GM12878 (cell line): ENCODE measurements around the gene PAPPA. TPM values are rescaled to one million over a fixed set of nuclear protein-coding genes. Genes with fewer than 3 reads are reported as not detected.
A peak's percentile ranks its signal among the peaks of the same experiment; 100 is the strongest.

Experiments used
- BHLHE40 ChIP-seq, 2 experiments: fragments of 450-650 bp in 1 of 2; IDR thresholded peaks; 2 replicates each; pipeline ENCODE4 v1.6.1; 2011 to 2017; ENCODE audit warnings: low read depth in 2 of 2, borderline replicate concordance in 1 of 2, improper control_type of control experiment in 1 of 2, low read length in 1 of 2, mild to moderate bottlenecking in 1 of 2
- CEBPB ChIP-seq, 2 experiments: fragments of 150-350 bp in 1 of 2; IDR thresholded peaks; 2 replicates each; pipeline ENCODE4 v1.6.1; 2012 to 2014; ENCODE audit warnings: low read depth in 2 of 2, low read length in 2 of 2, borderline replicate concordance in 1 of 2, inconsistent platforms in 1 of 2
- CHD2 ChIP-seq: IDR thresholded peaks from 2 replicates; pipeline ENCODE4 v1.6.1; 2011; ENCODE audit warnings: low read depth, low read length, improper control_type of control experiment, borderline replicate concordance
- CHD4 ChIP-seq: fragments of 200-600 bp; sonication (generic); IDR thresholded peaks from 2 replicates; pipeline ENCODE4 v1.6.1; 2016; ENCODE audit warnings: mild to moderate bottlenecking
- CUX1 ChIP-seq: IDR thresholded peaks from 2 replicates; pipeline ENCODE4 v1.6.1; 2012; ENCODE audit warnings: improper control_type of control experiment, low read depth, low read length; ENCODE audit not compliant: insufficient replicate concordance
- ELK1 ChIP-seq: IDR thresholded peaks from 2 replicates; pipeline ENCODE4 v1.6.1; 2012; ENCODE audit warnings: low read depth, low read length, improper control_type of control experiment
- HDGF ChIP-seq: fragments of 450-650 bp; IDR thresholded peaks from 2 replicates; pipeline ENCODE4 v1.6.1; 2016; ENCODE audit warnings: antibody characterized with exemption
- NFYB ChIP-seq: IDR thresholded peaks from 2 replicates; pipeline ENCODE4 v1.6.1; 2011; ENCODE audit warnings: low read depth, mild to moderate bottlenecking, low read length, improper control_type of control experiment, moderate library complexity; ENCODE audit not compliant: insufficient read depth
- NKRF ChIP-seq: fragments of 450-650 bp; conservative IDR thresholded peaks from 2 replicates; pipeline ENCODE4 v1.6.1; 2017; ENCODE audit warnings: mild to moderate bottlenecking, moderate library complexity
- RAD51 ChIP-seq: fragments of 450-650 bp; IDR thresholded peaks from 2 replicates; pipeline ENCODE4 v1.6.1; 2016; ENCODE audit warnings: moderate library complexity, mild to moderate bottlenecking, inconsistent platforms
- RUNX3 ChIP-seq: IDR thresholded peaks from 2 replicates; pipeline ENCODE4 v1.6.1; 2012; ENCODE audit warnings: low read length, inconsistent platforms
- SMAD1 ChIP-seq: fragments of 450-650 bp; IDR thresholded peaks from 2 replicates; pipeline ENCODE4 v1.6.1; 2018; ENCODE audit warnings: mild to moderate bottlenecking, low read depth; ENCODE audit not compliant: partially characterized antibody
- USF1 ChIP-seq: IDR thresholded peaks from 2 replicates; pipeline ENCODE4 v1.6.1; 2011; ENCODE audit warnings: borderline replicate concordance, low read depth, mild to moderate bottlenecking, moderate library complexity, mixed read lengths, low read length; ENCODE audit not compliant: insufficient read depth; ENCODE audit errors: extremely low read length
- ZNF592 ChIP-seq: fragments of 450-650 bp; IDR thresholded peaks from 2 replicates; pipeline ENCODE4 v1.6.1; 2017; ENCODE audit warnings: mild to moderate bottlenecking, moderate library complexity
- polyA plus RNA-seq, 11 experiments: library from polyadenylated mRNA; depleted of rRNA in 4 of 11; unstranded in 6 of 11; stranded (reverse) in 5 of 11; fragments of >200 nt; fragmentation: Nextera tagmentation in 4 of 11; fragmentation: Illumina TruSeq in 1 of 11; extraction: Ambion mirVana in 4 of 11; extraction: Trizol in 1 of 11; gene quantifications; 1 replicate in 1 of 11; 2 replicates in 10 of 11; pipeline versions ENCODE4 v1.2.1 to v1.2.3, GENCODE V29; 2011 to 2016; ENCODE audit warnings: inconsistent platforms in 2 of 11, missing spikeins in 2 of 11, low read depth in 1 of 11
- total RNA-seq, 4 experiments: library from RNA; depleted of rRNA in 3 of 4; stranded (reverse); fragments of >200 nt in 3 of 4; fragmentation: Illumina TruSeq in 1 of 4; extraction: Trizol in 1 of 4; gene quantifications; 2 replicates each; pipeline versions ENCODE4 v1.2.1 to v1.2.3, GENCODE V29; 2013 to 2021

Gene PAPPA
- total and polyA plus RNA-seq, 10 of the 15 experiments (the other 5 are each of a cell fraction or from before 2014, with no cell fraction given), result under 0.01 to 0.19 (median 0.02) TPM; not detected in 4

- no peak for TF ChIP-seq SMAD1
- no peak for TF ChIP-seq NKRF
- TF ChIP-seq RAD51, result no peak
- TF ChIP-seq USF1, result no peak
- TF ChIP-seq CEBPB (IDR thresholded peaks at IDR 0.05; ENCODE audit: borderline replicate concordance in 1 of 2, low read depth in 2 of 2, low read length in 2 of 2), result no peak
- TF ChIP-seq NFYB, result no peak
- TF ChIP-seq BHLHE40 (IDR thresholded peaks at IDR 0.05; ENCODE audit: borderline replicate concordance in 1 of 2, low read depth in 2 of 2, low read length in 1 of 2), result peak in 1 of 2 experiments; percentile 22; a peak in 1 of 4 replicates
- TF ChIP-seq ZNF592, result no peak
- no peak for TF ChIP-seq CHD4
- peak; percentile 25 for TF ChIP-seq RUNX3
- TF ChIP-seq ELK1, result no peak
- TF ChIP-seq CUX1, result no peak
- no peak for TF ChIP-seq CHD2
- no peak for TF ChIP-seq HDGF
Observed at GRCh38 chr9:116450378-116451139, 297.0 kb downstream of the PAPPA start (continued).
